GM19438 (cell line): ENCODE data around the gene DOLPP1.

Experiments
- ATAC-seq: cut with Tn5 transposase; IDR thresholded peaks from one replicate; pipeline ENCODE4 v1.9.1; 2021; ENCODE audit warnings: low read depth; ENCODE audit not compliant: unreplicated experiment

Gene DOLPP1

DNA sequence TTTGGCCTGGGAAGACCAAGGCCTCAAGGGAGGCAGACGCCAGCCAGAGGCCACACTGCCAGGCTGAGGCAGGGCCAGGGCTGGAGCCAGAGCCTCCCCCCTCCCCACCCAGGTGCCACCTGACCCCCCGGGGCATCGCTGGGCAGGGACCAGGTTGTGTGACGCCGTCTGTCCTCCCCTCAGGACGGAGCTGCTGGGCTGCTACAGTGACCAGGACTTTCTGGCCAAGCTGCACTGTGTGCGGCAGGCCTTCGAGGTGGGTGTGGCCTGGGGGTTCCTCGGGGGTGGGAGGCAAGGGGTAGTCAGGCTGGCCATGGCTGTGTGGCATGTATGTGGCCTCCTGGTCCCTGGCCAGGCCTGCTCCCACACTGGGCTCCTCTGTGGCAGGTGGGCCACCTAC is 17.9 kb upstream of the DOLPP1 start:
- no peak for ATAC-seq

- no peak for ATAC-seq
These were observed 16.4 kb upstream of the DOLPP1 start for GRCh38 chr9:129064499-129064908.

- ATAC-seq, result no peak
These were observed 12.8 kb upstream of the DOLPP1 start for GRCh38 chr9:129068110-129068509.

DNA sequence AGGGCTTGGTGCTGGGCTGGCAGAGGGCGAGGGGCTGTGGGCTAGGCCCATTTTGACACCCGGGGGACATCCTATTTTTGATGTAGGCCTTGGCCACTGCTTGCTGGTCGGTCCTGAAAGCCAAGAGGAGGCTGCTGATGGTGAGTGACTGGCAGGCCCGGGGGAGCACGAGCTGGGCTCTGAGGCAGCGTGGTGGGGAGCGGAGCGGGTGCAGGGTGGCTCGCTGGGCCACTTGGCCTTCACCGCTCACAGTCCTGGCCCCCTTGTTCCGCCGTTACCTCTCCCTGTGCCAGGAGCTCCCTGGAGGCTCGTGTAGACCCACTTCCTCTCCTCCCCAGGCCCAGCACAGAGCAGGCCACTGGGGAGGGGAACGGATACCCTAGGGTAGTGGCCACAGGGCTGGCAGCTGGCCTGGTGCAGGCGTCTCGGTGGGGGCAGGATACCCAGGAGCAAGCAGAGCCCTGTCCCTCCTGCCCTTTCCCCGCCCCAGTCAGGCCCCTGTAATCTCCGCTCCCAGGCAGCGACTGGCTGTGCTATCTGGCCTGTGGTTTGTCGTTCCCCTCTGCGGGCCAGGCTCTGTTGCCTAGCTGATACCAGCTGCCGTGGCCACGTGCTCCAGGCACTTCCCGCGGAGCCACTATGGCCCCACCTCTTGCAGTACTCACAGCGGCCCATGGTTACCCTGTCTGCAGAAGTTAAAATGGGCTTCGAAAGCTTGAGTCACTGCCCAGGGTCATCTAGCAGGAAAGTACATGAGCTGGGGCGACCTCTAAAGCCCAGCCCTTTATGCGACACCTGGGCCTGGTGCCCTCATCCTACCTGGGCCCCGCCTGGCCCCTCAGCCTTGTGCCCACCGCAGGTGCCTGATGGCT is 11.7 kb upstream of the DOLPP1 start:
- ATAC-seq, result no peak

- no peak for ATAC-seq
These were observed 10.9 kb upstream of the DOLPP1 start for GRCh38 chr9:129069862-129070641.

GRCh38 chr9:129070696-129071525 is 10.0 kb upstream of the DOLPP1 start:
- ATAC-seq, result no peak

GRCh38 chr9:129071526-129072126 is 9.3 kb upstream of the DOLPP1 start:
- ATAC-seq, result no peak

DNA sequence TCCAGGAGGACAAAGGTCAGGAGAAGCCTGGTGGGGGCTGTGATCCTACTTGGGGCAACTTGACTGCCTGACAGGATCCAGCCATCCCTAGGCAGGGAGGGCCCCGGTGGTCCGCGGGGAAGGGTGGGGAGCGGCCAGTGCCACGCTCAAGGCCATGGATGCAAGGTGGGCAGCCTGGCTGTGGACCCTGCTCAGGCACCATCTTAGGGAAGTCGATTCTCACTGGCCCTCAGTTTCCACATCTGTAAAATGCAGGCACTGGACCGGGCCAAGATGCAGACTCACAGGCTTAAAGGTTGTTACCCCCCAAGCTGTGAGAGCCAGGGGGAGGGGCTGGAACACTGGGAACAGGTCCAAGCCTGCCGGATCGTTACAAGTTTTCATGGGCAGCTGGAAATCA is 8.7 kb upstream of the DOLPP1 start:
- ATAC-seq, result no peak

DNA sequence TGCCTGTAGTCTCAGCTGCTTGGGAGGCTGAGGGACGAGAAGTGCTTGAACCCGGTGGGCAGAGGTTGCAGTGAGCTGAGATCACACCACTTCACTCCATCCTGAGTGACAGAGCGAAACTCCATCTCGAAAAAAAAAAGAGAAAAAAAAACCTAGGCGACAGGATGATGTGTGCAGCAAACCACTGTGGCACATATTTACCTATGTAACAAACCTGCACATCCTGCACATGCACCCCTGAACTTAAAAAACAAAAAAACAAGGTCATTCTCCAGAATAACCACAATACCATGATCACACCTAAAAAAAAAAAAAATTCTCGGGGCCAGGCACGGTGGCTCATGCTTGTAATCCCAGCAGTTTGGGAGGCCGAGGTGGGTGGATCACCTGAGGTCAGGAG is 7.5 kb upstream of the DOLPP1 start:
- no peak for ATAC-seq

DNA sequence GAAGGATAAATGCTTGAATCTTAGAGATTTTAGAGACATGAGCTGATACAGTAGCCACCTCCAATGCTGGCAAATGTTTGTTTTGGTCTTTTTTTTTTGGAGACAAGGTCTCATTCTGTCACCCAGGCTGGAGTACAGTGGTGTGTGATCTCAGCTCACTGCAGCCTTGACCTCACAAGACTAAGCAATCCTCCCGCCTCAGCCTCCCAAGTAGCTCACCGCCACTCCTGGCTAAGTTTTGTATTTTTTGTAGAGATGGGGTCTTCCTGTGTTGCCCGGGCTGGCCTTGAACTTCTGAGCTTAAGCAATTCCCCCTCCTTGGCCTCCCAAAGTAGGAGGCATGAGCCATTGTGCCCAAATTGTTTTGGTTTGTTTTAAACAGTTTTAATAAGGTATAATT is 6.8 kb upstream of the DOLPP1 start:
- no peak for ATAC-seq

DNA sequence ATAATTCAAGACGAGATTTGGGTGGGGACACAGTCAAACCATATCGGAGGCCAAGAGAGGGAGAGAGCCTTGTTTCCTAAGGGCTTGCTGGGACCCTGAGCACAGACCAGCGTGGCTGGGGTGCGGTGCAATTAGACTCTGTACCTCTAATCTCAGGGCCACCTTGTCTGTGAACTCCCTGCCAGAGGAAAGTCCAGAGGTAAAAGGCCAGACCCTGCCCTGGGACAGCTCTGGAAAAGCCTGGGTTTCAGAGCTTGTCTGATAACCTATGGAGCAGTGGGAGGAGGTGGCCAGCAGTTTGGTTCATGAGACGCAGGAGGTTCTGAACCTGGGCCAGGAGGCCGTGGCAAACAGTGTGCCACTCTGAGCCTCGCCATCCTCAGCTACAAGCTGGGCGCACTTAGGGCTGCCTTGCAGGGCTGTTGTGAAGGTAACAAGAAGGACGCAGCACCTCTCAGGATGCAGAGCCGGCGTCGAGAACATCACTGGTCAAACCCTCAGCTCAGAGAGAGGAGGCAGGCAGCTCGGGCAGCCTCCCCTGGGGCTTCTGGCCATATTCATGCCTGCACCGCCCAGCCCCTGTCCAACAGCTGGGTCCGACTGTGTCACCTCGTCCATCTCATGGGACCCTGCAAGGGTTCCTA is 4.8 kb upstream of the DOLPP1 start:
- ATAC-seq, result no peak

DNA sequence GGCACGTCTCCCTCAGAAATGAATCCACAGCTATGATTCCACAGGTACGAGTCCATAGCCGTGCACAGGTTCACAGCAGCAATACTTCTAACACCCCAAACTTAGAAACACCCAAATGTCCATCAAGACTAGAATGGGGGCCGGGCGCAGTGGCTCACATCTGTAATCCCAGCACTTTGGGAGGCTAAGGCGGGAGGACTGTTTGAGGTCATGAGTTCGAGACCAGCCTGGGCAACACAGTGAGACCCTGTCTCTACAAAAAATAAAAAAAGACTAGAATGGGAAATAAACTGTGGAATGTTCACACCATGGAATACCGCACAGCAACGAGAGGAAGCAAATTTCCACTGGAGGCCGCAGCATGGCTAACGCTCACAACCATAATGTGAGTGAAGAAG is 4.3 kb upstream of the DOLPP1 start:
- ATAC-seq, result no peak

- no peak for ATAC-seq
These were observed 3.7 kb upstream of the DOLPP1 start for GRCh38 chr9:129077236-129077635.

GRCh38 chr9:129078691-129079503 is 2.0 kb upstream of the DOLPP1 start:
- no peak for ATAC-seq

GRCh38 chr9:129079829-129080228 is 1.1 kb upstream of the DOLPP1 start:
- no peak for ATAC-seq

DNA sequence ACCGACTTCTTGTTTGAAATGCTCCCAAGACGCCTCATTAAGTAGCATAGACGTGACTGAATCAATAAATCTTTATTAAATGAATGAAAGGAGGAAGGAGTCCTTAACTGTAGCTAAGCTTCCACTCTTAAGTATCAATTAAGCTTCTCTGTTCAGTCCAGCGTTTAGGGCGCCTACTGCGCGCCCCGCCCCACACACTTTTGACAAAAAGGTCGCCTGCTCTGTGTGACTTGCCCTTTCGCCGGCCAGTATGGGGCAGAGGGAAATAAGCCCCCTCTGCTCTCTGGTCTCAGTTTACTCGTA is 662 bp upstream of the DOLPP1 start:
- no peak for ATAC-seq

DNA sequence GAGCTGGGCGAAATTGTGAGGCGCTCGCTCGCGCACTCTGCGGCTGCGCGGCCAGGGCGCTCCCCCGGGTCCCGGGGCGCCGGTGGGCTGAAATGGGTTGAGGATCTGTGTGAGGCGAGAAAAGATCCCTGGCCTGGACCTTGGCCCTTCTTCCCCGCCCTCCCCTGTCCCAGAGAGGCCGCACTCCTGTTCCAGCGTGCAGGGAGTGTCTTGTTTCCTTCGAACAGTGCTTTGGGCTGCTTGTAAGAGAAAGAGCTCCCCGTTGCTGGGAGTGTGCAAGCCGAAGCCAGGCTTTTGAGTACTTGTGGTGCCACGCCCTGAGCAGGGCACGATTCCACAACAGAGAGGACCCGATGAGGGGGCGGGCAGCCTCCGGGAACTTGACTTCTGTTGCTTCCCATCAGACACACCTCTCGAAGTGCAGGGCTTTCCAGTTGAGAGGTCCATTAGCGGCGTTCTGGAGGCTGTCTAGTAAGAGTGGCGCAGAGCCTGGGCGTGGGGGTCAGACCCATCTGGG is 535 bp downstream of the DOLPP1 start:
- ATAC-seq, result no peak

DNA sequence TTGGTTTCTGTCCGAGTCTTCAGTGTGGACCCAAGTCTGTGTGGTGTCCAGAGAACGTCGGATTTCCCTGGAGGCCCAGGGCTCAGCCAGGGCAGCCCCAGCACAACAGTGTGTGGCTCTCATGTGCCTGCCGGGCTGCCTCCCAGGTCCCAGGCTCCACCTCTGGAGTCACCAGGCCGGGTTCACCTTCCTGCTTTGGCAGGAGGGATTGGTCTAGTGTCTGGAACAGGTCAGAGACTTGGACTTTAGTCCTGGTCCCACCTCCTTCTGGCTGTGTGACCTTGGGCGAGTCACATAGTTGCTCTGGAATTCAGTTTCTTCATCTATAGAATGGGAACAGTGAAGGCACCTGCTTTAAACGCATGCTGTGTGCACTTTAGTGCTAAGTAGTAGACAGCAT is 3.2 kb downstream of the DOLPP1 start:
- ATAC-seq, result no peak

DNA sequence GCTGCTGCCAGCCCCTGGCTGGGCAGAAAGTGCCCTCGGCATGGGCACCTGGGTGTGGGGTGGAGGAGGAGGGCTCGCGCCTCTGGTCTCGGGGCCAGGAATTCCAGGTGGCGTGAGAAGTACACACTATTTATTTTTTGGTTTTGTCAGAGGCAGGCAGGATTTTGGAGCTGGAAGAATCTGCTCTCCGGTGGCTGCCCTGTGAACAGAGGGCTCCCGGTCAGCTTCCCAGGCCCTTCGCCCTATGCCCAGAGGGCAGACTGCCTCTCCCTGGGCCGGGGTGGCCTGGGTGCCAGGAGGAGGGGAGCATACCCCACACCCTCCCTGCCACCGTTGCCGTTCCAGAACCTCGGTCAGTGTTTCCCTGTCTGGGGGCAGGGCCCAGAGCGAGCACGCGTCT is 8.3 kb downstream of the DOLPP1 start:
- no peak for ATAC-seq
